Right atrium auricular region (tissue), 2 donors: ENCODE measurements around the gene WDR27. TPM values are rescaled to one million over a fixed set of nuclear protein-coding genes. Genes with fewer than 3 reads are reported as not detected.

Experiments
- DNase-seq: peaks from one replicate; pipeline ENCODE4 v3.0.0-alpha.2; 2019; ENCODE audit warnings: low spot score
- H3K27ac ChIP-seq, 2 donors: fragments of 200-600 bp; sonication (generic); 1 replicate in 1 of 2; 2 replicates in 1 of 2; pipeline ENCODE4 v1.5.1; 2016 to 2019
- H3K27me3 ChIP-seq, 2 donors: fragments of 200-600 bp; sonication (generic); one replicate each; pipeline versions ENCODE4 v1.5.1 to v1.6.0; 2017 to 2019
- H3K36me3 ChIP-seq: fragments of 200-600 bp; sonication (generic); one replicate; pipeline ENCODE4 v1.5.1; 2016
- H3K4me1 ChIP-seq, 2 donors: fragments of 200-600 bp; sonication (generic); one replicate each; pipeline versions ENCODE4 v1.5.1 to v1.6.0; 2017 to 2019
- H3K4me3 ChIP-seq, 2 donors: fragments of 200-600 bp; sonication (generic); 1 replicate in 1 of 2; 2 replicates in 1 of 2; pipeline ENCODE4 v1.5.1; 2017 to 2019; ENCODE audit warnings: mild to moderate bottlenecking in 1 of 2, moderate library complexity in 1 of 2
- H3K9me3 ChIP-seq, 2 donors: fragments of 200-600 bp; sonication (generic); one replicate each; pipeline ENCODE4 v1.5.1; 2019
- CTCF ChIP-seq, 2 donors: fragments of 200-600 bp; sonication (generic); IDR thresholded peaks; one replicate each; pipeline ENCODE4 v1.5.1; 2019; ENCODE audit warnings: antibody characterized with exemption in 2 of 2
- total RNA-seq, 2 donors: library from RNA; depleted of rRNA; stranded (reverse); fragments of >200 nt; gene quantifications; one replicate each; pipeline ENCODE4 v1.1.0, GENCODE V29; 2016

Gene WDR27
- total RNA-seq, 2 donors from 2014 or later, result 3.5 to 4.7 TPM

GRCh38 chr6:169487579-169488436, 214.0 kb downstream of the WDR27 start:
- Histone ChIP-seq H3K4me1 (peaks cover 0 to 11% of the 10 kb centered on the region in 2 donors), H3K9me3 (peaks cover 0 to 7% of the 10 kb centered on the region in 2 donors), H3K4me3 (no peak overlapping the region), H3K27ac (no peak overlapping the region), H3K27me3 (no peaks in the 10 kb centered on the region), H3K36me3 (no peaks in the 10 kb centered on the region)
- no peak for DNase-seq
- peak in 1 of 2 donors; percentile 37 for TF ChIP-seq CTCF (IDR thresholded peaks at IDR 0.05)

GRCh38 chr6:169479783-169480495, 221.9 kb downstream of the WDR27 start:
- Histone ChIP-seq H3K4me3 (no peak overlapping the region), H3K27ac (no peak overlapping the region), H3K36me3 (no peaks in the 10 kb centered on the region), H3K27me3 (no peaks in the 10 kb centered on the region), H3K4me1 (no peaks in the 10 kb centered on the region), H3K9me3 (peaks cover 0 to 39% of the 10 kb centered on the region in 2 donors)
- no peak for DNase-seq
- TF ChIP-seq CTCF (IDR thresholded peaks at IDR 0.05), result no peak

DNA sequence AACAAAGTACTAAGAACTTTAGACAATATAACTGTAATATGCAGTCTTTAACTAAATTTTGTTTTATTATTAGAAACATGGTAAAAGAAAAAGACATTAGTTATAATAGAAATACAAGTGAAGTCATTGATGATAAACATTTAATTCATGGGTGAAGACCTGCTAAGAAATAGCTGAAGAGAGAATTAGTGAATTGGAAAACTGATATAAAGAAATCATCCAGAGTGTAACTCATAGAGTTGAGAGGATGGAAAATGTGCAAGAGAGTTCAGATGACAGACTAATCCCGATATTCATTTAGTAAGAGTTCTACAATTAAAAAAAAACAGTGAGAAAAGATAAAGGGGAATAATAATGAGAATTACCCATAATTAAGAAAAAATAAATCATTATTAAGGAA, 227.5 kb downstream of the WDR27 start:
- no peak for DNase-seq
- Histone ChIP-seq H3K9me3 (peaks cover 0 to 32% of the 10 kb centered on the region in 2 donors), H3K27ac (no peak overlapping the region), H3K27me3 (no peaks in the 10 kb centered on the region), H3K36me3 (no peaks in the 10 kb centered on the region), H3K4me3 (no peak overlapping the region), H3K4me1 (no peaks in the 10 kb centered on the region)
- TF ChIP-seq CTCF (IDR thresholded peaks at IDR 0.05), result no peak

- peaks cover 0 to 25% of the 10 kb centered on the region in 2 donors for H3K9me3 ChIP-seq
- H3K4me3 ChIP-seq, result no peak overlapping the region
- no peaks in the 10 kb centered on the region for H3K4me1 ChIP-seq
- DNase-seq, result no peak
- H3K36me3 ChIP-seq, result no peaks in the 10 kb centered on the region
- H3K27ac ChIP-seq, result peak overlapping the region; percentile 4 to 68
- TF ChIP-seq CTCF (IDR thresholded peaks at IDR 0.05), result no peak
- H3K27me3 ChIP-seq, result no peaks in the 10 kb centered on the region
These were observed 228.2 kb downstream of the WDR27 start for GRCh38 chr6:169473663-169474062.

DNA sequence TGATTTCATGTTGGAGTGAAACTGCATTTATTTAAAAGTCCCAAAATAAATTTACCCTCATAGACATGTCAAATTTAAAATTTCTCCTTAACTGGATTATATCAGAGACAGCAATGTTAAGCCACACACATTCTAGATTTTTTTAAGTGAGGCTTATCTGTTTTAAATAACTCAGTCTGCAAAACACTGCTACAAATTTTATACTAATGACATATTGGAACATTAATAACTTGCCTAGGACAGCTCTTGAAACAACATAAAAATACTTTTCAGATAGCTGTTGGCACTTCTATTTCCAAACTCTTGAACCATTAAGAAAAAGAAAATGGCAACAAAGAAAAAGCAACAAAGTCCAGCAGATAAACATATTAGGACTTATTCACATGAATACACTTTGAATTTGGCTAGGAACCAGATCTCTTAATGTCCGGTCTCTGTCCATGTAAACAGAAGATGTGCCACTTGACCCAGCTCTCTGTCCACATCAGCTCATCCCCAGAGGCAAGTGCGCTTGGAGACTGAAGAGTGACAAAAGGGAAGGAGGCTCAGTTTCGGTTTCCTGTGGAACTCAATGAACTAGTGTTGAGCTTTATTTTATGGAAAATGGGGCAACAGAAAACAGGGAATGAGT, 228.9 kb downstream of the WDR27 start:
- no peaks in the 10 kb centered on the region for H3K36me3 ChIP-seq
- TF ChIP-seq CTCF (IDR thresholded peaks at IDR 0.05), result no peak
- no peaks in the 10 kb centered on the region for H3K4me1 ChIP-seq
- no peak overlapping the region for H3K4me3 ChIP-seq
- no peak for DNase-seq
- no peaks in the 10 kb centered on the region for H3K27me3 ChIP-seq
- peaks cover 0 to 24% of the 10 kb centered on the region in 2 donors for H3K9me3 ChIP-seq
- H3K27ac ChIP-seq, result peak overlapping the region; percentile 4 to 68
